ENCODE results near the gene GRPEL1. TPM values are rescaled to one million over a fixed set of nuclear protein-coding genes. Genes with fewer than 3 reads are reported as not detected.

GRPEL1 gene
- total RNA-seq, 1 donor from 2014 or later = 48.0 TPM

DNA sequence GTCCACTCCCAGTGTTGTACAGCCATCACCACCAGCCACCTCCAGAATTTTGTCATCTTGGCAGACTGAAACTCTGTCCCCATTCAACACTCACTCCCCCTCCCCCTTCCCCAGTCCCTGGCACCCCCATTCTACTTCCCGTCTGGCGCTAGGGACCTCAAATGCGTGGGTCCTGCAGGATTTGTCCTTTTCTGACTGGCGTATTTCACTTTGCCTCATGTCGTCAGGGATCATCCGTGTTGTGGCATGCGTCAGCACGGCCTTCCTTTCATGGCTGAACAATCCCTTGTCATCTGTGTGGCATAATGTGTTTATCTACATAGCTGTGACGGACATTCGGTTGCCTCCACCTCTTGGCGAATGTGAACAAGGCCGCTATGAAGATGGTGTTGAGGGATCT lies 19.2 kb downstream of the GRPEL1 start:
- intact Hi-C loops (cut with micrococcal nuclease) = no loop called here

DNA sequence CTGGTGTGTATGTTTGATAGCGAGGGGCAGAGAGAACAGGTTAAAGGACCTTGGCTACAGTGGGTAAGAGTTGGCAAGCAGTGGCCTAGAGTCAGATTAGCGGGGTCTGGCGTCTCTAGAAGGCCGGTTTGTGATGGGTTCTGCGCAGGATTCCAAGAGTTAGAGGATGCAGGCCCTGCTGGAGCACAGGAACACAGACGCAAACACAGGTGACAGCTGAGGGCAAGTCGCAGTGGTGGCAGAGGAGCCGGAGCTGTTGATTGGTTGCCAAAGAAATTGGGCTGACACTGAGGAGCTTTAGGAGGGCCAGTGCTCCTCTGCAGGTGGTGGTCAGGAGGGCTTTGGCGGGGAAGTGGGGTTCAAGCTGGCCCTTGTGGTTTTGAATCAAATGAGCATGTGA lies 20.9 kb downstream of the GRPEL1 start:
- intact Hi-C loops (cut with micrococcal nuclease) = no loop called here

DNA sequence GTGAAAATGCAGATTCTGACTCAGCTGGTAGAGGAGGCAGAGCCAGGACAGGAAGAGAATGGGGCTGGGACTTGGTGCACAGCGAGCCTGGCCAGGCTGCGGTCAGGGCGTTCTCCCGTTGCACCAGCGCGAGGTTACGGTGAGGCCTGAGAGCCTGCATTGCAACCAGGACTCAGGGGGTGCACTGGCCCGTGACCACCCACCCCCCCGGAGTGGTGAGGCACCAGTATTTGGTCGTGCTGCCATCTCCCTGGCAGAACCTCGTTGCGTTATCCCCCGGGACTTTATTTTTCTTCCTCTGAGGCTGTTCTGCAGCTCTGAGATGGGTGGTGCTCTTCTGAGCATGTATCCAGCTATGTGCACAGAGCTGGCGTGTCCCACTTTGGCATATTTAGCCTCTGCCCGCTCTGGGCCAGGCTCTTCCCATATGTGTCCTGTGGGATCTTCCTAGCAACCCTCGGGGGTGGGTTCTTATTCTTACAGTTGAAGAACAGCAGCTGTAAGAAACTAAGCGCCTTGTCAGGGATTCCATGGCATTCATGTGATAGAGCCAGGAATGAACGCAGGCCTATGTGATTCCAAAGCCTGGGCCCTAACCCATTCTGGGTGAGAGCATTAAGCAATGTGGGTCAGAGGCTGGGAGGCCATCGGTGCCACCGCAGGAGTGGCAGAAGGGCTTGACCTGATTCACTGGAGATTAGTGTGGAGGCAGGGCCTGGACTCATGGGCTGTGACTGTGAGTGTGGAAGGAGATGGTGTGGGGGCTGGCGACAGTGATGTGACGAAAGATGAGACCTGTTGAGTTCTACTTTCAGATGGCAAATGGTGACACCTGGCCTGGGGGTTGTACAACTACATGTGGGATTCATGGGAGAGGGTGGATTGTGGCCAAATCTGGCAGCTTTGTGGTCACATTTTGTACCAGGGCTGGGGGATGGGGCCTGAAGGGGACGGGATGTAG lies 21.6 kb downstream of the GRPEL1 start:
- intact Hi-C loops (cut with micrococcal nuclease) = no loop called here

DNA sequence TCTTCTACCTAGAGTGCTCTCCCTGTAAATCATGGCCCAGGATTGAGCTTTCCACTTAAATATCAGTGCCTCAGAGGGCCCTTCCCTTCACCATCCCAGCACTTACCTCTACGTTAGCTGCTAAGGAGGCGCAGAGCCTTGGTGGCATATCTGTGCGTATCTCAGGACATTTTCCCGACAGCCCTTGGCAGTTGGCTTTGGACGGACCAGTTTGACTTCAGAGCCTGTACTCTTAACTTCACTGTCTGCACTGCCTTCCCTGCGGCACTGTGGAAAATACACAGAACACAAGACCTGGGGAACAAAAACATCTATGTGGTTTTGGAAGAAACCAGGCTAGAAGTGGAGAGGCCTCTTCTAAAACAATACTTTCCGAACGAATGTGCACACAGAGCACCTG lies 22.3 kb downstream of the GRPEL1 start:
- intact Hi-C loops (cut with micrococcal nuclease) = no loop called here

DNA sequence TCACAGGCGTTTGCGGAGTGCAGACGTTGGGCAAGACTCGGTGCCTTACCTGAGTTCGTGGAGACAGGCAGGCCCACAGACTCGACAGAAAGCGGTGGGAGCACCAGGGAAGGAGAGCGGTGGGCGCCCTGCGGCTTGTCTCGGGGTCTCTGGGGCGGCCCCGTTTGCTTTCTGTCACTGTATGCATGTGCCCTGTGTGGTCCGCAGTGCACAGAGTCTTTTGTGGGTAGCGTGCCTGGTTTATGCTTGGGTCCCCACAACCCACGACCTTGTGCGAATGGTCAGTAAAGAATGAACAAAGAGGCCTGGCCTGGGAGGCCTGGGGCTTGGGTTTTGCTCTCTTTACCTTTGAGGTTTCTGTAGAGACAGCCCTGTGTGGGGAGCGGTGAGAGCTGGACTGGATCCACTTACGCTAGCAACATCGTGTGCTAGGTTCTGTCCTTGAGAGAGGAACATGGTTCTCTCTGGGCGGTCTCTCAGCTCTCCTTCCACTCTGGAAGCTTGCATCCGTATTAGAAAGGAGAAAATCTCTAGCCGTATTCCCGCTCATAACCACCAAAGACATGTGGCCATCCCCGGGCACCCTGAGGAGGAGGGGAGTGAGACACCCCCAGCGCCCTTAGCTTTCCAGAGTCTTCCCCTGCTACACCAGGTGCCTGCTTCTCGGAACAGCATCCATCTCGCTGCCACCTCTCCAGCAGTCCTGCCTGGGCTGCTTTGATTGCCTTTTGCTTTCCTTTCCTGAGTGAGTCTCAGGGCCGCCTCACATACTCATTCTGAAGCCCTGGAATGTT lies 23.5 kb downstream of the GRPEL1 start:
- intact Hi-C loops (cut with micrococcal nuclease) = no loop called here

DNA sequence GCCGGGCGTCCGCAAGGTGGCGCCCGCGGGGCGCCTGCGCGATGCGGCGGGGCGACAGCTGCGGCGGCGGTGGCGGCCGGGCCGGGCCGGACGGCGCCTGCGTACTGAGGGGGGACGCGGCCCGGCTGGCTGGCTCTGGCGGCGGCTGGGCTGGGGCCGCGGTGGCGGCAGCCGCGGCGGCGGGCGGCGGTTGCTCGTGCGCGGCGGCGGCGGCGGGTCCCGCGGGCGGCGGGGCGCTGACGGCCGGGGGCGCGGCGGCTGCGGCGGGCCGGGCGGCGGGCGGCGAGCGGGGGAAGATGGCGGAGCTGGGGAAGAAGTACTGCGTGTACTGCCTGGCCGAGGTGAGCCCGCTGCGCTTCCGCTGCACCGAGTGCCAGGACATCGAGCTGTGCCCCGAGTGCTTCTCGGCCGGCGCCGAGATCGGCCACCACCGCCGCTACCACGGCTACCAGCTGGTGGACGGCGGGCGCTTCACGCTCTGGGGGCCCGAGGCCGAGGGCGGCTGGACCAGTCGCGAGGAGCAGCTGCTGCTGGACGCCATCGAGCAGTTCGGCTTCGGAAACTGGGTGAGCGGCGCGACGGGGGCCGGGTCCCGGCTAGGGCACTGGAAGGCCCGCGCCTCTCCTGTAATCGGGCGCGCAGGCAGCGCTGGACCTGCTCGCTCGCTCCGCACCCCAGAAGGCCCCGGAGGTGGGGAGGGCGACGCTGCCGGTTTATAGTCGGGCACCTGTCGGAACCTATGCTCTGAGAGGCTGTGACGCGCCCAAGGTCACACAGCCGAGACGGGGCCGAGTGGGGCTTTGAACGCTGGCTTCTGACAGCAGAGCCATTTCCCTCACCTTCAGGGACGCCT lies 24.4 kb downstream of the GRPEL1 start, which contains the start of gene TADA2B:
Gene TADA2B (plus strand): TSS at position 89 of the 853 bp plus-strand sequence. CDS start 208 bp downstream, at position 297.
- intact Hi-C loops (cut with micrococcal nuclease) = loop anchor here (1.0 kb wide), 7 partner anchors 25 to 468 kb away; partner anchors contain the start of genes GRPEL1, KIAA0232, MAN2B2 and TBC1D14

DNA sequence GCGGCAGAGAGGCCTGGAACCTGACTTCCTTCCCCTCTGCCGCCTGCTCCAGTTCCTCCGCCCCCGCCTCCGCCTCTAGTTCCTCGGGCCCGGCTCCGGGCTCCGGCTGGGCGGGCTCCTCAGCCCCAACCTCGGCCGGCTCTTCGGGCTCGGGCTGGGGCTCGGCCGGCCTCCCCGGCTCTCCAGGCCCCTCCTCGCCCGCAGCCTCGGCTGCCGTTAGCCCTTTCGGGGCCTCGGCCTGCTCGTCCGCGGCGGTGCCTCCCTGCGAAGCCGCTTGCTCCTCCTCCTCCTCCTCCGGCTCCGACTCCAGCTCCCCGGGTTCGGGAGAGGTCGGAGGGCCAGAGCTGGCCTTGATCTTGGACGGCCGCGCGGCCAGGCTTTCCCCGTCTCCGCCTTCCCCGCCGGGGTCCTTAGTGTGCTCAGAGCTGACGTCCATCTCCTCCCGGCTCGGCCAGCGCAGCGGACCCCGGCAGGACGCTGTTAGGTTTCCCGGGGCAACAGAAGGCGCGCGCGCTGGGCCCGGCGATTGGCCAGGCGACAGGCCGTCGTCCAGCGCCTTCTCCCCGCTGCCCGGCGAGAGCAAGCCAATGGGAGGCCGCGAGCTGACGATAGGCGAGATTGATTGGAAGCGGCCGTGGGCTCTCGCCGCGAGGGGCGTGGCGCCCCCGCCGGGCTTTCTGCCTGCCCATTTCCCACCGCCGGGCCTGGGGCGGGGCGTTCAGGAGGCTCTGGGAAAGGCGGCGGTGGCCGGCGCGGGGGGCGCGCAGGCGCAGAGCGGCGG lies 25.2 kb downstream of the GRPEL1 start:
- intact Hi-C loops (cut with micrococcal nuclease) = loop anchor here (1.0 kb wide), 7 partner anchors 26 to 467 kb away; partner anchors contain the start of genes GRPEL1, KIAA0232, MAN2B2 and TBC1D14

DNA sequence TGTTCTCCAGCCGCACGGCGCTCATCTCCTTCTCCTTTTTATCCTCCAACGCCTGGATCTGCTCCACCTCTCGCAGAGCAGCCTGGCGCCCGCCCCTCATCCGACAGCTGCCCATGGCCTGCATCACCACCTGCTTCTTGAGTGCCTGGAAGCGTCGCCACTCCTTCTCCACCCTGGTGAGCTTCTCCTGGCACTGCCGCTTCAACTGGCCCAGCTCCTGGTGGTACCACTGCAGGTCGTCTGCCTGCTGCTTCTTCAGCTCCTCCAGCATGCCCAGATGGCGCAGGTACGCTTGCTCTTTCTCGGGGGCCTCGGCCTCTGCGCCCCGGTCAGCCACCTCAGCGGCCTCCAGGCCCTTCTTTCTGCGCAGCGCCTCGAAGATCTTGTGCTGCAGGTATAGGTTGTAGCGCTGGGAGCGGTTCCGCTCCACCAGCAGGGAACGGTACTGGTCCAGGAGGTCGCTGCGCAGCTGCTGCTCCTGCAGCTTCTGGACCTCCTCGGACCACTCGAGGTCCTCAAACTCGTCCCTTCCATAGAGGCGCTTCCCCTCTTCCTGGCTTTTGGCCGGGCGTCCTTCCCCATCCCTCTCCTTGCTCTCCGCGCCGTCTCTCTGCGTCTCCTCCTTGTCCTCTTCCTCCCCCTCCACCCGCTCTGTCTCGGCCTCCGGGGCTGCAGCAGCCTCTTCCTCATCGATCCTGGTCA lies 25.9 kb downstream of the GRPEL1 start:
- intact Hi-C loops (cut with micrococcal nuclease) = no loop called here

DNA sequence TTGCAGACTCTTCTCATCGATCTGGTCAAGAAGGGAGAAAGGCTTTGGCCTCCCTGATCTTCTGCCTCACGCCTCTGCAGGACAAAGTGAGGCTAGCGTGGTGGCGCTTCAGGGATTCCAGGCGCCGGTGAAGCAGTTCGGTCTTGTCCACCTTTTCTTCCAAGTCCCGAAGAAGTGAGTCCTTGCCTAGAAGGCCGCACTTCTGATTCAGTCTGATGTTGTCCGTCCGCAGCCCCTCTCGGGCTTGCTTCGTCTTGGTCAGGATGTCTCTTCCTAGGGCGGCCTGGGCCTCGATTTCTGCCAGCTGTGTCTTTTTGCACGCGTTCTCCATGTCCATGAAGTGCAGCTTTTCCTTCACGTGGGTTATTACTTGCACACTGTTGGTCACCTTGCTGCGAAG lies 26.6 kb downstream of the GRPEL1 start:
- intact Hi-C loops (cut with micrococcal nuclease) = no loop called here

DNA sequence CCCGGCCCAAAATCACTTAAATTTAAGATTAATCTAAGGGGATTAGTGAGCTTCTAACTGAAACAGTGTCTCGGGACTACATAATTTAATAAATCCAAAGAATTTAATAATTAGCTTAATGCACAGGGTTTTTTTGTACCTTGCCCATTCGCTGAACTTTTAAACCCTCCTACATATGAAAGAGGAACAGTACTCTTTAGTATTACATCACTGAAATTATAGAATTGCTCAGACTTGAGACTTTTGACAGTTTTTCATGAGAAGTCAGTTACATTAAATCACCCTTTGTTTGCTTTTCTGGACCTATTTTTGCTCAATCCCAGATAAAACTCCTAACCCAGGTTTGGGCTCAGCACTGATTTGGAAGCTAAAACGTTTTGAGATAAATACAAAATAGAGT lies 27.1 kb downstream of the GRPEL1 start:
- intact Hi-C loops (cut with micrococcal nuclease) = no loop called here

DNA sequence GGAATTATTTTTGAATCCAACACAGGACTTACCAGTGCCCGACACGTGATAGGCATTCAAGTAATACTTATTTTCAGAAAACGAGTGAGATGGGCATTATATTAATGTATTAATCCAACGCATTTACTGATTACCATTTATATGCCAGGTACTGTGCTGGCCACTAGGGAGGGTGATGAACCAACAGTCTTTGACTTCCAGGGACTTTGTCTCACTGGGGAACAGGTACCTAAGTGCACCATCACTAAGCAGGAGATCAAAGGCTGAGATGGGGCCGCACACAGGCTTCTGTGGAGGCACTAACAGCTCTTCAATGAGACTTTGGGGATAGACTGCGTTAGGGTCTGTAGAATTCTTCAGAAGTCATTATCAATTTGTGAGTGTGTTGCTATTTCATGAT lies 30.4 kb downstream of the GRPEL1 start:
- intact Hi-C loops (cut with micrococcal nuclease) = no loop called here

DNA sequence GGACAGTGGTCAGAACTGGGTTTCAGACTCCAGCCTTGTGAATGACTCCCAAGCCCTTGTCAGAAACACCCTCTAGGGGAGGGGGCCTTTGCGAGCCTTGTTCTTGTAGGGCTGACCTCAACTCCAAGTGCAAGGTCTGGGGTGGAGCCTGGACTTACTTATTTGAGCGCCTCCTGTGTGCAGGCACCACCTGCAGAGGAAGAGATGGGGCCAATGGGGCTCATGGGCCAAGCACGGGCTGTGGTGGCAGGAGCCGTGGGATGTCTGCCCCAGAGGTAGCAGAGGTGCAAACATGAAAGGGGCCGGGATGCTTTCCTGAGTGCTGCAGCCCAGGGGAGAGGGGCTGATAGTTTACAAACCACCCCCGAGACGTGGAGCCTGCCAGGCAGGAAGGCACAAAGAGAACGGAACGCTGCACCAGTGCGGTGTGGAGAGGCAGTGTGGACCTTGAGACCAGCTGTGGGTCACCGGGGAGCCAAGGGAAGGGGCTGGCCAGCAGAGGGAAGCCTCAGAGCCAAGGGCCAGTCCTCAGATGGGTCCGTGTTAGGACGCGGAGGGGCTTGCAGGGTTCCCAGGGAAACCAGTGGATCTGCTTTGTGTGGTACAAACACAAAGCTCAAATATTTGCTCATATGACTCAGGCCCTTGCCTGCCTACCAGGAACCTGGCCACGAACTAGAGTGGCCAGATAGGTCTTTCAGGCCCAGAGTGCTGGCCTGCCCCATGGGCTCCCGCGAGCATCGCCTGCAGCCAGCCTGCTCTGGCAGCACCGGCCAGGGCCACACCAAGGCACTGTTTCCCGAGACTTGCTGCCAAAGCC lies 33.4 kb downstream of the GRPEL1 start:
- intact Hi-C loops (cut with micrococcal nuclease) = no loop called here

DNA sequence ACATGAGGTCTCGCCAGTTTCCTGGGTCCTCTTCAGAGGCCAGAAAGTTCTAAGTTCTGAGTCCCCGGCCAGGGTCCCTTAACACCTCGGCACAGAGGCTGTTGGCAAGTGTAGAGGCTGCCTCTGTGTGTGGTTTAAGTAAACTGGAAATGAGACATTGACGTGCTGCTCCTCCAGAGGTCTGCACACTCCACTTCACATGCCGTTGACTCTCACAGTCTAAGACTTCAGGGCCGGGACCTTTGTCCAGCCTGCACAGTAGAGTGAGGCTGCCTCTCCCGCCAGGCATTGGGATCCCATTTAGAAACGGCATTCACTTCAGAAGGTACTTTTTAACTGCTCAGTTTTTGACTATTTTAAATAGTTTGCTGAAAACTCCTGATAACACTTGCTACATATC lies 35.3 kb downstream of the GRPEL1 start:
- intact Hi-C loops (cut with micrococcal nuclease) = no loop called here

DNA sequence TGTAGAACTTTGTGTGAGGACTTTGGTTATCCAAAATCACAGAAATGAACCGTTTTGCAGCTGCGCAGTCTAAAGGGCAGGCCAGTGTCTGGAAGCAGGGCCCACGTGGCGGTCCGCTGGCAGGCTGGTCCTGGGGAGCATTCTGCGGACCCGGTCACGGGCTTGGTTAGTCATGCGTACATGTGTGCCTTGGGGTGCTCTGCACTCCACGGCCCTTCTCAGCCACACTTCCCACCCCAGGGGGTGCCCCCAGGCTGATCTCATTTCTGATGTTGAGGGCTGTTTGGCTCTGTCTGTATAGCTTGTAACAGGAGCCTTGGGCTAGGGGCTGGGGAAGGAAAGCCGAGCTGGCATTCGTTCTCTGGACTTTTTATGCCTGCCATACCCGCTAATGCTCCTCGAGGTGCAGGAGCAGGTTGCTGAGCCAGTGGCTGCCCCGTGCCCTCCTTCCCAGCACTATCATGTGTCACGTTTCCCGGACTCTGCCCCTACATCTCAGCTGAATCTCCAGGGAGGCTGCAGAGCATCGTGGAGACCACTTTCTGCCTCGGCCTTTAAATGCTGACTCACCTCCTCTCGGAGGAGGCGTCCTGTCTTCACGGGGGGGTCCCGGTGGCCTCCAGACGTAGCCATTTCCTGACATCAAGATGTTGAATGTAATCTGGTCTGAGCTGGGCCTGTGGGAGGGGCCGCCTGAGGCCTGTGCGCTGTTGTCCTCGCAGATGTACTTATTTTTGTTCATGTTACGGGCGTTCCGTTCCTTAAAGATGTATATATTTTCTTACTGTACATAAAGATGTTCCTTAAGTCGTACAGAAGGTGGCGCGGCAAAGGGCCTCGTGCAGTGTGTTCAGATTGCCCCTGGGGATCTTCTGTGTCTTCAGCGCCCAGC lies 36.1 kb downstream of the GRPEL1 start:
- intact Hi-C loops (cut with micrococcal nuclease) = no loop called here

DNA sequence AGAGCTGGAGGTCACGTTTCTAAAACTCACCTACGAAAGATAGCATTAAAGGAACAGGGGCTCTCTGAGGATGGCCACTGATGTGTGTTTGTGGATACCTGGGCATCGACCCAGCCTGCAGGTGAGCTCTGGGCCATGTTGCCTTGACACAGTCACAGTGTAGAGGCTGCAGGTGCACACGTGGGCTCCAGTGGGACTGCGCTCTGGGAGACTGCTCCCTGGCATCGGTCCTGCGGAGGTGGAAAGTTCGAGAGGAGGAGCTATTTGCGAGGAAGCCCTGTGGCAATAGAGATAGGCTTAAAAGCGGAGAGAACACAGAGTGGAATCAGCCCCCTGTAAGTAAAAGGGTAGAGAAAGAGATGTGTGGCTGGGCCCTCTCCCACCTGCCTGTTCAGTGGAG lies 37.0 kb downstream of the GRPEL1 start:
- intact Hi-C loops (cut with micrococcal nuclease) = no loop called here

DNA sequence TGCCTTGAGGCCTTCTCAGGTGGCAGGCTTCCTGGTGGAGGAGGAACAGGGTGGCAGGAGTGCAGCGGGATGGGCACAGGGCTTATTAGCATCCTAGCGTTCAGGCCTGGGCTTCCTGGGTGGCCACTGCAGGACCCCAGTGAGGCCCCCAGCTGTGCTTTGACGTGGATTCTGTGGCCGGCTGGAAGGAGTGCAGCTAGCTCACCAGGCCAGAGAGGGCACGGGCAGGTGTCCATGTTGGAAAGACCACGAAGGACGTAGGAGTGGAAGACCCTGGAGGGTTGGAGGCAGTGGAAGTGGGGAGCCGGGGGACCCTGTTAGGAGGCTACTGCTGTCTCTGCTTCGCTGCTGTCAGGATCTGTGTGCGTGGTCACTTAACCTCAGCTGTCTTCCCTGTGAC lies 37.9 kb downstream of the GRPEL1 start:
- intact Hi-C loops (cut with micrococcal nuclease) = no loop called here

DNA sequence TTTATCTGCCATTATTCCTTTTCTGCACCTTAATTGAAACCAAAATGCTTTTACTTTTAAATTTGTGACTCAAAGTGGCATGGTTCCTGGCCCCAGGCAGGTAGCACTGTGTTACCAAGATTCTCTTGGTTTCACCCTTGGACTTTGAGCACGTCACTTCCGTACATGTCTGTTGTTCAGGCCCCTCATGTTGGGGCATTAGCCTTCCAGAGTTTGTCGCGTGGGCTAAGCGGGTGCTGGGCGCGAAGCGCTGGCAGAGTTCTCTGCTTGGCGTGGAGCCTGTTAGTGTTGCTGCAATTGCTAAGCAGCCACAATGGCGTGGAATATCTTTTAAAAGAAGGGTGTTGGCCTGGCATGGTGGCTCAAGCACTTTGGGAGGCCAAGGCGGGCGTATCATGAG lies 38.7 kb downstream of the GRPEL1 start:
- intact Hi-C loops (cut with micrococcal nuclease) = no loop called here

DNA sequence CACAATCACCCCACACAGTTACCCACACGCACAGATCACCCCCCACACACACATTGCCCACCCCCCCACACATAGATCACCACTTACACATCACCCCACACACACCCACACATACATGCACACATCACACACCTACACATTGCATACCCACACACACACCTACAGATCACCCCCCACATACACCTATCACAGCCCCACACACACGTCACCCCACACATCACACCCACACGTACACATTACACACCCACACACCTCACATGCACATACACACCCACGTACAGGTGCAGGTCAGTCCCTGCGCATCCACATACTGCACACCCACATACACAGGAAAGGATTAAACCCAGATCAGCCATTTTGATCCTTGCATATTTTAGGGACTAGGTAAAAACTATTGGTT lies 40.0 kb downstream of the GRPEL1 start:
- intact Hi-C loops (cut with micrococcal nuclease) = no loop called here

Measured in T-helper 2 cell treated with Interferon-gamma antibody and Interleukin-4, amounts not matched to agents 100 ng/mL and 5 ng/mL, for 36 hours (primary cell).